ENCODE results near the gene TEC.

DNA sequence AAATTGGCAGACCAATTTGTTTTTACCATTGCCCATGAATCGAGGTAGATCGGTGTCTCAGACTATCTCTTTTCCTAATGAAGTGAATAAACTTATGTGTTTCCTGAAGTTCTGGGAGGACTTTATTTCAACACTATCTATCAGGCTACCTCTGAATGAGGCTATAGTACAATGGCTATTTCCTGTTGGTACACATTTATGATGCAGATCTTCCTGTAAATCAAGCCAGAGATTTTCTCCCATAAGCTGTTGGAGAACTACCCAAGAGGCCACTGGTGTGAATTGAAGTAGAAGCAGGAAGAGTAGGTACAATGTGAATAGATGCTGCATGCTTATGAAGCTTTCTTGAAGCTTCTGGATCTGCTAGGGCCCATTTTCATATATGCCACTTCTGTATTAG lies 151.6 kb downstream of the TEC start:
- TF ChIP-seq, protein P1, sequence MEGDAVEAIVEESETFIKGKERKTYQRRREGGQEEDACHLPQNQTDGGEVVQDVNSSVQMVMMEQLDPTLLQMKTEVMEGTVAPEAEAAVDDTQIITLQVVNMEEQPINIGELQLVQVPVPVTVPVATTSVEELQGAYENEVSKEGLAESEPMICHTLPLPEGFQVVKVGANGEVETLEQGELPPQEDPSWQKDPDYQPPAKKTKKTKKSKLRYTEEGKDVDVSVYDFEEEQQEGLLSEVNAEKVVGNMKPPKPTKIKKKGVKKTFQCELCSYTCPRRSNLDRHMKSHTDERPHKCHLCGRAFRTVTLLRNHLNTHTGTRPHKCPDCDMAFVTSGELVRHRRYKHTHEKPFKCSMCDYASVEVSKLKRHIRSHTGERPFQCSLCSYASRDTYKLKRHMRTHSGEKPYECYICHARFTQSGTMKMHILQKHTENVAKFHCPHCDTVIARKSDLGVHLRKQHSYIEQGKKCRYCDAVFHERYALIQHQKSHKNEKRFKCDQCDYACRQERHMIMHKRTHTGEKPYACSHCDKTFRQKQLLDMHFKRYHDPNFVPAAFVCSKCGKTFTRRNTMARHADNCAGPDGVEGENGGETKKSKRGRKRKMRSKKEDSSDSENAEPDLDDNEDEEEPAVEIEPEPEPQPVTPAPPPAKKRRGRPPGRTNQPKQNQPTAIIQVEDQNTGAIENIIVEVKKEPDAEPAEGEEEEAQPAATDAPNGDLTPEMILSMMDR (conservative IDR thresholded peaks at IDR 0.05; ENCODE audit: low read length) = no peak
- no peak for TF ChIP-seq EZH2phosphoT487 (IDR thresholded peaks at IDR 0.05; ENCODE audit: borderline replicate concordance)

Data from Loucy (cell line).